GM23248 (cell line): Measurements from ENCODE around the gene KIF5A. TPM values are rescaled to one million over a fixed set of nuclear protein-coding genes. Genes with fewer than 3 reads are reported as not detected.
"Not testable (repeated sequence)": the region's sequence is repeated elsewhere in the genome, so short reads cannot be mapped to it uniquely, and the experiment has no call there.

ENCODE experiments used
- DNase-seq: peaks from one replicate; pipeline ENCODE4 v3.0.0-alpha.2; 2015
- H2AFZ ChIP-seq: fragments of 200-600 bp; sonication (generic); 2 replicates; pipeline ENCODE4 v1.6.1; 2016; ENCODE audit warnings: antibody characterized with exemption
- H3F3A ChIP-seq: fragments of 200-600 bp; sonication (generic); 2 replicates; pipeline ENCODE4 v1.6.1; 2016; ENCODE audit warnings: mild to moderate bottlenecking, antibody characterized with exemption, mixed run types; ENCODE audit not compliant: insufficient read depth
- H3K27ac ChIP-seq: fragments of 200-600 bp; sonication (generic); 2 replicates; pipeline ENCODE4 v1.5.1; 2016; ENCODE audit warnings: mild to moderate bottlenecking
- H3K27me3 ChIP-seq: fragments of 200-600 bp; sonication (generic); replicated peaks from 2 replicates; pipeline ENCODE4 v1.6.1; 2016; ENCODE audit warnings: mild to moderate bottlenecking; ENCODE audit not compliant: insufficient read depth
- H3K36me3 ChIP-seq: fragments of 200-600 bp; sonication (generic); 2 replicates; pipeline ENCODE4 v1.6.1; 2016; ENCODE audit warnings: low read depth, mild to moderate bottlenecking
- H3K4me1 ChIP-seq: fragments of 200-600 bp; sonication (generic); 2 replicates; pipeline ENCODE4 v1.6.1; 2016; ENCODE audit warnings: mild to moderate bottlenecking; ENCODE audit not compliant: insufficient read depth
- H3K4me2 ChIP-seq: fragments of 200-600 bp; sonication (generic); one replicate; pipeline ENCODE4 v1.6.1; 2016; ENCODE audit warnings: mild to moderate bottlenecking; ENCODE audit not compliant: unreplicated experiment
- H3K4me3 ChIP-seq: fragments of 200-600 bp; sonication (generic); 2 replicates; pipeline ENCODE4 v1.5.1; 2016; ENCODE audit warnings: mild to moderate bottlenecking
- H3K79me2 ChIP-seq: fragments of 200-600 bp; sonication (generic); 2 replicates; pipeline ENCODE4 v1.6.1; 2016; ENCODE audit warnings: mild to moderate bottlenecking; ENCODE audit not compliant: insufficient read depth
- H3K9ac ChIP-seq: fragments of 200-600 bp; sonication (generic); 2 replicates; pipeline ENCODE4 v1.6.1; 2016; ENCODE audit warnings: mild to moderate bottlenecking
- H3K9me2 ChIP-seq: fragments of 200-600 bp; sonication (generic); 2 replicates; pipeline ENCODE4 v1.6.1; 2016; ENCODE audit warnings: mixed run types, mild to moderate bottlenecking, moderate library complexity; ENCODE audit not compliant: insufficient read depth
- H3K9me3 ChIP-seq: fragments of 200-600 bp; sonication (generic); one replicate; pipeline ENCODE4 v1.6.1; 2017; ENCODE audit warnings: low read depth
- H4K20me1 ChIP-seq: fragments of 200-600 bp; sonication (generic); 2 replicates; pipeline ENCODE4 v1.6.0; 2016; ENCODE audit not compliant: insufficient read depth
- EZH2 ChIP-seq: fragments of 200-600 bp; sonication (generic); IDR thresholded peaks from 2 replicates; pipeline ENCODE4 v1.6.1; 2018; ENCODE audit warnings: antibody characterized with exemption, mild to moderate bottlenecking; ENCODE audit not compliant: insufficient read depth, poor library complexity, severe bottlenecking
- EZH2phosphoT487 ChIP-seq: fragments of 200-600 bp; sonication (generic); IDR thresholded peaks from 2 replicates; pipeline ENCODE4 v1.6.1; 2018; ENCODE audit warnings: antibody characterized with exemption, moderate library complexity, mild to moderate bottlenecking, low read depth; ENCODE audit not compliant: insufficient read depth
- WGBS, 2 experiments: methylation state at CpG; one replicate each; pipeline ENCODE4 v1.1.6; 2015 to 2017; ENCODE audit warnings: low lambda C conversion rate in 2 of 2, low coverage in 1 of 2; ENCODE audit errors: missing lambda C conversion rate in 2 of 2; 5-methylcytosine and 5-hydroxymethylcytosine counted together
- in situ Hi-C: fragments of 300-500 bp; cut with MboI; formaldehyde crosslinking; loops from 2 replicates; pipeline ENCODE4 v1.15.0; 2020
- polyA plus RNA-seq: library from polyadenylated mRNA; unstranded; fragments of >200 nt; fragmentation: Nextera tagmentation; extraction: Ambion mirVana; gene quantifications from 2 replicates; pipeline ENCODE4 v1.2.1, GENCODE V29; 2016
- total RNA-seq: library from RNA; depleted of rRNA; stranded (reverse); fragments of >200 nt; shearing (Covaris generic); gene quantifications from 2 replicates; pipeline ENCODE4 v1.2.3, GENCODE V29; 2014

Gene KIF5A
- total and polyA plus RNA-seq, 2 experiments from 2014 or later, result 0.11 to 0.18 TPM

DNA sequence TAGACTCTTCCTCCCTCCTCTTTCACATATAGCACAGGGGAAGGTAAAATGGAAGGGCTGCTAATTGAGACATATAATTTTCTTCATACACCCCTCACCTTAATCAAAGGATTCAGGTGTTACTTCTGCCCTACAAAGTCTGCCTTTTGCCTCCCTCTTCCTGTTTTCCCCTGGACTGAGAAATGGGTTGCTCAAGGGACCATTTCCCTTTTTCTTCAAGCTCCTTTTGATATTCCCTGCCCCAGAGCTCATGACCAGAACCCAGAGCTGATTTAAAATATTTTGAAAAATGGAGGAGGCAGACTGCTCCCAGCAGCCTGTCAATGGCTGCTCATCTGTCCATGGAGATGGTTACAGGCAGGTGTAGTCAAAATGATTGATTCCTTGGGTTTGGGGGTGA, 34.8 kb downstream of the KIF5A start:
- TF ChIP-seq EZH2phosphoT487 (no peak), EZH2 (no peak)
- Histone ChIP-seq H3K36me3 (no peaks in the 10 kb centered on the region), H3K4me2 (no peak overlapping the region), H3K4me1 (no peaks in the 10 kb centered on the region), H3K27me3 (peaks cover 6% of the 10 kb centered on the region; the same call in 1 of the 2 replicates), H3K27ac (no peak overlapping the region), H3K4me3 (no peak overlapping the region), H3K9ac (no peak overlapping the region), H3K9me3 (no peaks in the 10 kb centered on the region), H3K79me2 (no peaks in the 10 kb centered on the region), H2AFZ (no peak overlapping the region), H3K9me2 (no peaks in the 10 kb centered on the region), H3F3A (no peaks in the 10 kb centered on the region), H4K20me1 (no peaks in the 10 kb centered on the region)
- no peak for DNase-seq
- in situ Hi-C loops, result no loop called here

DNA sequence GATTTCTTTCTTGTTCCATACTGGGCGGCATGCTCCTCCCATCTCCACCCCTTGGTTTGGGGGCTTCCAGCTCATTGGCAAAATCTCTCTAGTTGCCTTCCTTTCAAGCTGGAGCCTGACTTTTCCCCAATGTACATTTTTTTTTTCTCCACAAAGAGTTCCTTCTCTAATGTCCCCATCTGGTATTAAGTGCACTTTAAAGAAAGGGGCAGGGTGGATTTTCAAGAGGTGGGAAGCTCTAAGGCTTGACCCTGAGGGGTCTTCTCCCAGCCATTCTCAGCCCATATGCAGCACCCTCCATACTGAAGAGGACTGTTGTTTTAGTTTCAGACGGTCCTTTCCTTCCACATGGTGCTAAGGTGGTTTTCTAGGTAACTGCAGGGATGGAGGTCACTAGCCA, 35.3 kb downstream of the KIF5A start:
- in situ Hi-C loops, result no loop called here
- no peaks in the 10 kb centered on the region for H3K4me1 ChIP-seq
- no peak overlapping the region for H2AFZ ChIP-seq
- H3K9me2 ChIP-seq, result no peaks in the 10 kb centered on the region
- no peak for DNase-seq
- no peaks in the 10 kb centered on the region for H3F3A ChIP-seq
- H3K9ac ChIP-seq, result no peak overlapping the region
- no peaks in the 10 kb centered on the region for H3K36me3 ChIP-seq
- H4K20me1 ChIP-seq, result no peaks in the 10 kb centered on the region
- no peak overlapping the region for H3K27ac ChIP-seq
- H3K4me3 ChIP-seq, result no peak overlapping the region
- H3K4me2 ChIP-seq, result no peak overlapping the region
- WGBS, 2 experiments, result 75 to 83% methylated on average over 2 of the region's 2 CpGs
- peaks cover 6% of the 10 kb centered on the region; the same call in 1 of the 2 replicates for H3K27me3 ChIP-seq
- no peak for TF ChIP-seq EZH2
- TF ChIP-seq EZH2phosphoT487, result no peak
- H3K9me3 ChIP-seq, result no peaks in the 10 kb centered on the region
- H3K79me2 ChIP-seq, result no peaks in the 10 kb centered on the region

DNA sequence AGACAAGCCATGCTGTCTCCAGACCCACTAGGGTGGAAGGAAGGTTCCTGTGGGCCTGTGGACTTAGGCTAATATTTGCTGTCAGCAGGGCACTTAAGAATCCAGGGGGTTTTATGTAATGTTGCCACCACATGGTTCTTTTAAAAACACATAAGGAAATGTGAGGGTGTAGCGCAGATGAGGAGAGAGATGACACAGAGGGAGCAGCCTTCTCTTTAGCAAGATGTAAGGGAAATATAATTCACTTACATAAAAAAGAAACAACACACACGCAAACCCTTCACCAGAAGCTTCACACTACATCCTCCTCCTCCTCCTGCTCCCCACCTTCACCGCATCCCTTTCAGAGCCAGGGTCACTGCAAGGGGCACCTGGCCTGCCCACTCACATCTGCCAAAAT, 36.3 kb downstream of the KIF5A start:
- peaks cover 6% of the 10 kb centered on the region; the same call in 1 of the 2 replicates for H3K27me3 ChIP-seq
- H3K4me1 ChIP-seq, result peaks cover 4% of the 10 kb centered on the region; the same call in 1 of the 2 replicates
- DNase-seq, result no peak
- no peaks in the 10 kb centered on the region for H3F3A ChIP-seq
- no peaks in the 10 kb centered on the region for H3K79me2 ChIP-seq
- H3K4me3 ChIP-seq, result no peak overlapping the region
- TF ChIP-seq EZH2phosphoT487 (no peak), EZH2 (no peak)
- no peak overlapping the region for H3K27ac ChIP-seq
- in situ Hi-C loops, result no loop called here
- no peaks in the 10 kb centered on the region for H4K20me1 ChIP-seq
- H2AFZ ChIP-seq, result no peak overlapping the region
- no peak overlapping the region for H3K4me2 ChIP-seq
- H3K9ac ChIP-seq, result no peak overlapping the region
- WGBS, 2 experiments, result 82 to 84% methylated on average over 3 of the region's 3 CpGs
- no peaks in the 10 kb centered on the region for H3K9me2 ChIP-seq
- no peaks in the 10 kb centered on the region for H3K36me3 ChIP-seq
- no peaks in the 10 kb centered on the region for H3K9me3 ChIP-seq

DNA sequence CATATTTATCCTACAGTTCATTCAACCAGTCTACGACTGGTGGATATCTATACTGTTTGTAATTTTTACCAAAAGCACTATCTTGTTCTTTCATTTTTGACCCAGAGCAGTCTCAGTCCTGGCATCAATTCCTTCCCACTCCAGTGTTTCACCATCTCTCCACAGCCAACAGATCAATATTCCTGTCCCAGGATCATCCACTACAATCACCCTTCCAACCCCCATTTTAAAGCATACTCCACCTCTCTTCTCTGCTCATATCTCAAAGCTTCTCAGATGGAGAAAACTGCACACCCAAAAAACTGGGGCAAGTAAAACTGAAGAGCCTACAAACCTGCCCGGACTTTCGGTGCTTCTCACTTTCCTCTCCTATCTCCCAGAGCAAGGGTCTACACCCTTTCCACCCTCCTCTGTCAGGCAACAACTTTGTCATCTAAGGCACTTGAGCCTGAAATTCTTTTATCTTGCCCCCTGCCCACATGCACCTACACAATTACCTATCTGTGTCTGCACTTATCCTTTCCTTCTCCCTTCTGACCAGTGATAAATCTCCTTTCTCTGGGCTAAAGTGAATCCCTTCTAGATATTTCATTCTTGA, 37.1 kb downstream of the KIF5A start:
- Histone ChIP-seq H3K27me3 (peaks cover 6% of the 10 kb centered on the region; the same call in 1 of the 2 replicates), H3K9me2 (no peaks in the 10 kb centered on the region), H3K9ac (no peak overlapping the region), H3K4me1 (peaks cover 7% of the 10 kb centered on the region), H3K36me3 (no peaks in the 10 kb centered on the region), H4K20me1 (no peaks in the 10 kb centered on the region), H3K4me2 (no peak overlapping the region), H3K79me2 (no peaks in the 10 kb centered on the region), H2AFZ (no peak overlapping the region), H3K4me3 (no peak overlapping the region), H3K27ac (no peak overlapping the region), H3K9me3 (no peaks in the 10 kb centered on the region), H3F3A (0 out of 2 replicates have a peak, but pooled peaks cover 1% of the 10 kb centered on the region)
- no peak for DNase-seq
- no peak for TF ChIP-seq EZH2
- no peak for TF ChIP-seq EZH2phosphoT487
- in situ Hi-C loops, result no loop called here
- WGBS, 2 experiments, result 61 to 68% methylated on average over 3 of the region's 3 CpGs

DNA sequence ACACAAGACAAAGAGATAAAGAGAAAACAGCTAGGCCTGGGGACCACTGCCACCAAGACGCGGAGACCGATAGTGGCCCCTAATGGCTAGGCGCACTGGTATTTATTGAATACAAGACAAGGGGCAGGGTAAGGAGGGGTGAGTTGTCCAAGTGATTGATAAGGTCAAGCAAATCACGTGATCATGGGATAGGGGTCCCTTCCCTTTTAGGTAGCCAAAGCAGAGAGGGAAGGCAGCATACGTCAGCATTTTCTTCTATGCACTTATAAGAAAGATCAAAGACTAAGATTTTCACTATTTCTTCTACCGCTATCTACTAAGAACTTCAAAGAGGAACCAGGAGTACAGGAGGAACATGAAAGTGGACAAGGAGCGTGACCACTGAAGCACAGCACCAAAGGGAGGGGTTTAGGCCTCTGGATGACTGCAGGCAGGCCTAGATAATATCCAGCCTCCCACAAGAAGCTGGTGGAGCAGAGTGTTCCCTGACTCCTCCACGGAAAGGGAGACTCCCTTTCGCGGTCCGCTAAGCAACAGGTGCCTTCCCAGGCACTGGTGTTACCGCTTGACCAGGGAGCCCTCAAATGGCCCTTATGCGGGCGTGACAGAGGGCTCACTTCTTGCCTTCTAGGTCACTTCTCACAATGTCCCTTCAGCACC, 39.2 kb downstream of the KIF5A start:
- H3K4me2 ChIP-seq, in situ Hi-C loops: not testable (repeated sequence)

More for the DNA sequence above, 39.2 kb downstream of the KIF5A start:
- H3K27me3 ChIP-seq, H3F3A ChIP-seq, H2AFZ ChIP-seq, H3K27ac ChIP-seq, DNase-seq, H3K9me3 ChIP-seq, H4K20me1 ChIP-seq, H3K79me2 ChIP-seq, H3K9me2 ChIP-seq, H3K4me3 ChIP-seq, H3K9ac ChIP-seq, H3K36me3 ChIP-seq: not testable (repeated sequence)
- peaks cover 15% of the 10 kb centered on the region for H3K4me1 ChIP-seq
- 88 to 89% methylated on average over 15 of the region's 15 CpGs for WGBS, 2 experiments
